ENCODE measurements around the gene UBQLN4. TPM values are rescaled to one million over a fixed set of nuclear protein-coding genes. Genes with fewer than 3 reads are reported as not detected.

UBQLN4 gene
- polyA plus RNA-seq, 1 of the 3 experiments (the other 2 are of a cell fraction): 37.0 TPM

DNA sequence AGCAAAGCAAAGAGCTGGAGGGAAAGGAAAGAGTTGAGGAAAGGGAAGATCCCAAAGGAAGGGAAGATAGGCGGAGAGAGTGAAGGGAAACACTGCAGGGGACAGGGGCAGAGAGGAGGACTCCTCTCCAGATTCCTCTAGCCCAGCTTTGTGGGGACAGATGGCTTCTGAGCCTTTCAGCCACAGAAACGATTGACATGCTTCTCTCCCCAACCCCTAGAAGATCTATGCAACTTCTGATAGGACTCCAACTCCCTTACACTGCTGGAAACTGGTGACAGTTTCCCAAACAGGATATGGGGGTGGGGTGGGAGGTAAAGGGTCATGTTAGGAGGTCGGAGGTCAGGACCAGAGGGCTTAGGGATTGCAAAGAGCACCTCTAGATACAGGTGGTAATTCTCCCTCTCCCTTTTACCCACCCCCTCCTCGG lies 22.2 kb upstream of the UBQLN4 start:
- Histone ChIP-seq H3K4me1 (ENCODE audit: control insufficient read depth in 1 of 2, insufficient read depth in 2 of 2, low read depth in 1 of 2, low read length in 1 of 2) (peaks cover 0 to 42% of the 10 kb centered on the region in 2 experiments; a peak in 2 of 4 replicates), H3K9ac (no peak overlapping the region), H3F3A (replicated peaks; ENCODE audit: insufficient read depth) (peaks cover 22% of the 10 kb centered on the region), H3K36me3 (replicated peaks in 1 of 2; ENCODE audit: control insufficient read depth in 1 of 2, insufficient read depth in 2 of 2, low read length in 1 of 2) (peaks cover 6 to 57% of the 10 kb centered on the region in 2 experiments), H3K79me2 (ENCODE audit: insufficient read depth) (peaks cover 67% of the 10 kb centered on the region), H3K9me2 (no peaks in the 10 kb centered on the region), H3K4me2 (no peak overlapping the region), H4K20me1 (ENCODE audit: insufficient read depth) (peaks cover 74% of the 10 kb centered on the region), H3K27ac (ENCODE audit: low read depth in 2 of 2, low read length in 1 of 2) (no peak overlapping the region), H2AFZ (ENCODE audit: low read depth) (no peak overlapping the region), H3K27me3 (ENCODE audit: insufficient read depth) (no peaks in the 10 kb centered on the region), H3K4me3 (ENCODE audit: low read depth in 2 of 2, low read length in 1 of 2) (no peak overlapping the region), H3K9me3 (no peaks in the 10 kb centered on the region)
- TF ChIP-seq RFX5 (IDR thresholded peaks at IDR 0.05; ENCODE audit: low read length) (no peak), EZH2phosphoT487 (IDR thresholded peaks at IDR 0.05; ENCODE audit: borderline replicate concordance, low read depth) (no peak), RAD21 (IDR thresholded peaks at IDR 0.05; ENCODE audit: low read length) (no peak), NRF1 (IDR thresholded peaks at IDR 0.05; ENCODE audit: low read depth, low read length) (no peak), TEAD4 (IDR thresholded peaks at IDR 0.05; ENCODE audit: borderline replicate concordance, insufficient read depth) (no peak), MAX (IDR thresholded peaks at IDR 0.05; ENCODE audit: low read depth) (no peak), SMC3 (IDR thresholded peaks at IDR 0.05; ENCODE audit: low read depth, low read length) (no peak), MEF2A (IDR thresholded peaks at IDR 0.05; ENCODE audit: borderline replicate concordance, low read depth) (no peak), GABPA (IDR thresholded peaks at IDR 0.05; ENCODE audit: low read depth) (no peak), CHD2 (IDR thresholded peaks at IDR 0.05; ENCODE audit: low read length, partially characterized antibody) (no peak), FOXJ3 (CRISPR knock-in tag; IDR thresholded peaks at IDR 0.05) (no peak), MXI1 (IDR thresholded peaks at IDR 0.05; ENCODE audit: low read depth, low read length) (no peak), FOXM1 (IDR thresholded peaks at IDR 0.05; ENCODE audit: low read depth) (no peak), RXRA (IDR thresholded peaks at IDR 0.05; ENCODE audit: borderline replicate concordance, low read depth) (no peak), YY1 (IDR thresholded peaks at IDR 0.05; ENCODE audit: low read depth) (no peak), JUND (IDR thresholded peaks at IDR 0.05) (no peak)
- TF ChIP-seq, protein P1, sequence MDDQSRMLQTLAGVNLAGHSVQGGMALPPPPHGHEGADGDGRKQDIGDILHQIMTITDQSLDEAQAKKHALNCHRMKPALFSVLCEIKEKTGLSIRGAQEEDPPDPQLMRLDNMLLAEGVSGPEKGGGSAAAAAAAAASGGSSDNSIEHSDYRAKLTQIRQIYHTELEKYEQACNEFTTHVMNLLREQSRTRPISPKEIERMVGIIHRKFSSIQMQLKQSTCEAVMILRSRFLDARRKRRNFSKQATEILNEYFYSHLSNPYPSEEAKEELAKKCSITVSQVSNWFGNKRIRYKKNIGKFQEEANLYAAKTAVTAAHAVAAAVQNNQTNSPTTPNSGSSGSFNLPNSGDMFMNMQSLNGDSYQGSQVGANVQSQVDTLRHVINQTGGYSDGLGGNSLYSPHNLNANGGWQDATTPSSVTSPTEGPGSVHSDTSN (IDR thresholded peaks at IDR 0.05): no peak
- TF ChIP-seq, protein P2, sequence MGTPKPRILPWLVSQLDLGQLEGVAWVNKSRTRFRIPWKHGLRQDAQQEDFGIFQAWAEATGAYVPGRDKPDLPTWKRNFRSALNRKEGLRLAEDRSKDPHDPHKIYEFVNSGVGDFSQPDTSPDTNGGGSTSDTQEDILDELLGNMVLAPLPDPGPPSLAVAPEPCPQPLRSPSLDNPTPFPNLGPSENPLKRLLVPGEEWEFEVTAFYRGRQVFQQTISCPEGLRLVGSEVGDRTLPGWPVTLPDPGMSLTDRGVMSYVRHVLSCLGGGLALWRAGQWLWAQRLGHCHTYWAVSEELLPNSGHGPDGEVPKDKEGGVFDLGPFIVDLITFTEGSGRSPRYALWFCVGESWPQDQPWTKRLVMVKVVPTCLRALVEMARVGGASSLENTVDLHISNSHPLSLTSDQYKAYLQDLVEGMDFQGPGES (IDR thresholded peaks at IDR 0.05; ENCODE audit: low read depth, low read length): no peak
- TF ChIP-seq, protein P3, sequence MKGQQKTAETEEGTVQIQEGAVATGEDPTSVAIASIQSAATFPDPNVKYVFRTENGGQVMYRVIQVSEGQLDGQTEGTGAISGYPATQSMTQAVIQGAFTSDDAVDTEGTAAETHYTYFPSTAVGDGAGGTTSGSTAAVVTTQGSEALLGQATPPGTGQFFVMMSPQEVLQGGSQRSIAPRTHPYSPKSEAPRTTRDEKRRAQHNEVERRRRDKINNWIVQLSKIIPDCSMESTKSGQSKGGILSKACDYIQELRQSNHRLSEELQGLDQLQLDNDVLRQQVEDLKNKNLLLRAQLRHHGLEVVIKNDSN (IDR thresholded peaks at IDR 0.05; ENCODE audit: borderline replicate concordance, low read depth): no peak
- ChIA-PET POLR2A (no interaction called here), CTCF (interaction anchor here (0.7 to 2.0 kb wide), 4 partner anchors 10 to 27 kb away, joined by 3 to 15 read pairs (median 3); no protein-coding TSS in a partner anchor)
- DNase-seq: no peak
- 82% methylated on average over 4 of the region's 4 CpGs for WGBS (ENCODE audit: low lambda C conversion rate)
